Measurements from ENCODE around the gene MYH13.

The MYH13 gene

DNA sequence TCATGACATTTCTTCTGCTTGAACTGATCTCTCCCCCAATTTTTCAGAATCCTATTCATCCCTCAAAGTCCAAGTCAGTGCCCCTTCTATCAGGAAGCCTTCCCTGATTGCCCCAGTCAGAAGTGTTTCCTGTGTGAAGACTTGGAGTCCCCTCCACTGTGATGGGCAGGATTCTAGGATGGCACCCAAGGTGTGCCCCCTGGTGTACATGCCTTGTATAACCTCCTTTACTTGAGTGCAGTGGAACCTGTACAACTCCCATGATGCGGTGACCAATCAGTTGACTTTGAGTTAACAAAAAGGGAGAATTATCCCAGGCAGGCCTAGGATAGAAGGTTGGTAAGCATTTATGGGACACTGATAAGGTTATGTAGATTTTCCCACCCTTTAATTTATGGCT lies 23.4 kb downstream of the MYH13 start:
- H3K4me3 ChIP-seq (ENCODE audit: low read depth, low read length), result no peak overlapping the region

DNA sequence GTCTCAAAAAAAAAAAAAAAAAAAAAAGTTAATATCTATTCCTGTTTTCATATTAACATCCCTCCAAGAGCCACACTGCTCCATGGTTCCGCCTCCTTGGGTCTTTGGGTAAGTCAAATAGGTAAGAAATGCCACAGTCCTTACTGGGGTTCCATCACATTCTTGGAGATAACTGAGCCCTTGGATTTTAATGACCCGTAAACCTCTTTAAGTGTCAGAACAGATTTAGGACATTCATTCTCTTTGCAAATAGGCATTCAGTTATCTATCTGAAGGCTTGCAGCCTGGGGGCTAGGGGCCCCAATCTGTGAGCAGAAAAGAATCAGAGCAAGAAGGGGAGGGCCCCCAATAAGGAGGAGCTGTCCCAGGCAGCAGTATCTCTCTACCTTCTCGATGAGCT lies 28.0 kb downstream of the MYH13 start:
- H3K4me3 ChIP-seq (ENCODE audit: low read depth, low read length), result no peak overlapping the region

DNA sequence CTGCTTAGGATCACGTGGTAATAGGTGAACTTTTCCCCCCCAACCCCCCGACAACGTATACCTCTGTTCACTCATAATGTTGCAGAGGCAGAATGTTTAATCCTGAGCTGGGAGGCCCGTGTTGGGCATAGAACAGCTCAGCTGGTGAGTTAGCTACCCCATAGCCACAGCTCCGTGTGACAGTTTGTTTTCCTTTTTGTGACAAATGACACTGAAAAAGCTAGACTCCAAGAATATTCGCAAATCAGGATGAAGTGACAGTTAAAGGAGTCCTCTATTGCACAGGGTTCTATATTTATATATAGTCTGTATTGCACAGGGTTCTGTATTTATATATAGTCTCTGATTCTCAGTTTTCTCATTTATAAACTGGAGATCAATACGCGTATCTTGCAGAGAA lies 33.8 kb downstream of the MYH13 start:
- H3K4me3 ChIP-seq (ENCODE audit: low read depth, low read length), result no peak overlapping the region

DNA sequence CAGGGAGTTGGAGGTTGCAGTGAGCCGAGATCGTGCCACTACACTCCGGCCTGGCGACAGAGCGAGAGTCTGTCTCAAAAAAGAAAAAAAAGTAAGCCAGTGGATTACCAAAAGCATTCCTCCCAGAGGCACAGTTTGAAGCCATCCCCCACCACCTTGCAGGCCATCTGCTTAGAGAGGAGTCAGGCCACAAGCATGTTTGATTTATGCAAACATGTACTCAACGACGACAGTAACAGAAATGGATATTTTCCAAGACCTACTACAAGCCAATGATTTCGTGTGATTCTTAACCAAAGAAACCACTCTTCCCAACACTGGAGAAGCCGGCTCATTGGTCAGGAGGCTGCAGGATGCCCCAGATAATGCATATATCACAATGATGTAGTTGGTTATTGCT lies 34.8 kb downstream of the MYH13 start:
- no peak overlapping the region for H3K4me3 ChIP-seq (ENCODE audit: low read depth, low read length)

DNA sequence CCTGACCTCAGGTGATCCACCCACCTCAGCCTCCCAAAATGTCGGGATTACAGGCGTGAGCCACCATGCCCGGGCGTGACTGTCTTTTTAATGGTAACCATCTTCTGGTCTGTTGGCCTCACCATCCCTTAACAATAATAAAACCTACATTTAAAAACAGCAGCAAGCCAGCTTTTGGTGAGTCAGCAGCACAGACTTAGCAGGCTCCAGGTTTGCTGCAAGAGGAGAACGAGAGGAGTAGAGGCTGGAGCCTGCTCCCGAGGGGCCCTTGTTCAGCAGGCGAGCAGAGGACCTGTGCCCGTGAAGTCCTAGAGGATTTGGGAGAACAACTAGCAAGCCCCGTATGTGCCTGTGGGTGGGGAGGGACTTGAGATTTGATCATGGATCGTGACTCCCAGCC lies 35.7 kb downstream of the MYH13 start:
- H3K4me3 ChIP-seq (ENCODE audit: low read depth, low read length), result no peak overlapping the region

DNA sequence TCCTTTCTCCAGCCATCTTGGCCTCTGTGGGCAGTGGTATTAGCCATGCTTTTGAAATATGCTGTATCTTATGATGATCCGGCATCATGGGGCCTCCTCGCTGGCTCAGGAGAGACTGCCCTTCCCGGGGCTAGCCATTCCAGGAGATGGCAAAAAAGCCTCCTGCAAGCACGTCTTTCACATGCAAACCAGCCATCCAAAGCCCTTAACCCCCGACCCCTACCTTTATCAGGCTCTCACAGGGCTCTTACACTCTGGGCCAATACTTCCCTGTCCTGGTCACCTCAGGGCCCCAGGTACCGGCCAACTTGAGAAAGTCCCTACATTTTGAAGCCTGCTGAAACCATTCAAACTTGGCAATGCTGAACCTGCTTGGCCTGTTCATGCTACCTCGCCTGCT lies 36.4 kb downstream of the MYH13 start:
- H3K4me3 ChIP-seq (ENCODE audit: low read depth, low read length), result no peak overlapping the region

DNA sequence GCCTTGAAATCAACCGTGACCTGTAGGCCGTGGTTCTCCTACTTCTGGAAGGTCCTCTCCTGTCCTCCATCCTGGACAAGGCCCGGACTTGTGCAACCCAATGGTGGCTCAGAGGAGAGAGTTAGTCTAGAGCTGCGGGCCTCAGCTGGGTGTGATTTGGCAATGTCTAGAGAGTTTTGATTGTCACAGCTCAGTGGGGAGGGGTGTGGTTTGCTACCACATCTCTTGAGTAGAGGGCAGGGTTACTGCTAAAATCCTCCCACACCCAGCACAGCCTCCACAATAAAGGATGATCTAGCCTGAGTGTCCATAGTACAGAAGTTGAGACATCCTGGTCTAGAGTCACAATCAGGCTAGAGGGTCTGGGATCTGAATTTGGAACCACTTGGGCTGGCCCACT lies 40.3 kb downstream of the MYH13 start:
- H3K4me3 ChIP-seq (ENCODE audit: low read depth, low read length), result no peak overlapping the region

DNA sequence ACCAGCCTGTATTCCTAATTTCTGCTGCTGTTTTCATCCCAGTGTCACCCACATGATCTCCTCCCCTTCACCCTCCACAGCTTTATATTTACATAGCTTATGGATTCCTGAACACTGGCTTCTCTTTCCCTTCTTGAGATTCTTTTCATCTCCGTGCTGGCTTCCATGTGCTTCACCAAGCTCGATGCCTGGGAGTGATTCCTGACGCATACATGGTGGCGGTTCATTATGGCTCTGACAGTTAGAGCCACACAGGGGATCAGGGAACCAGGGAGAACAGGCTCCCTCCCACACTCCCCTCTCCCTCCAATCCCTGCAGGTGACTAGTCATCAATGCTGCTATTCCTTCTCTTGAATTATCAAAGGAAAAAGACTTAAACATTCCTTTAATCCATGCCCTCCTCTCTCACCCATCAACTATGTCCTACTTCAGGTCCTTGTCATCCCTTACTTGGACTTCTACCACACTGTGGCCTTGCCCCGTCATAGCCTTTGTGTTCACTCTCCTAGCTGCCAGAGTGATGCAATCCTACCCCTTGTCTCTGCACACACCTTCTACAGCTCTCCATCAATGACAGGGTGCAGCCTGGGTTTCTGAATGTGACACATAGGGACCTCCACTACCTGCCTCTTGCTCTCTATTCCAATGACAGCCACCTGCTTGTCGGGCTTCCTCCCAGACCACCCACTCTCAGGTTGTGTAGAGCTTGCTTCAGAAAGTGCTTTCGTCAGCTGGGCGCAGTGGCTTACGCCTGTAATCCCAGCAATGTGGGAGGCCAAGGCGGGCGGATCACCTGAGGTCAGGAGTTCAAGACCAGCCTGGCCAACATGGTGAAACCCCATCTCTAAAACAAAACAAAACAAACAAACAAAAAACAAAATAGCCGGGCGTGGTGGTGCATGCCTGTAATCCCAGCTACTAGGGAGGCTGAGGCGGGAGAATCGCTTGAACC lies 43.6 kb downstream of the MYH13 start:
- H3K4me3 ChIP-seq (ENCODE audit: low read depth, low read length), result no peak overlapping the region

DNA sequence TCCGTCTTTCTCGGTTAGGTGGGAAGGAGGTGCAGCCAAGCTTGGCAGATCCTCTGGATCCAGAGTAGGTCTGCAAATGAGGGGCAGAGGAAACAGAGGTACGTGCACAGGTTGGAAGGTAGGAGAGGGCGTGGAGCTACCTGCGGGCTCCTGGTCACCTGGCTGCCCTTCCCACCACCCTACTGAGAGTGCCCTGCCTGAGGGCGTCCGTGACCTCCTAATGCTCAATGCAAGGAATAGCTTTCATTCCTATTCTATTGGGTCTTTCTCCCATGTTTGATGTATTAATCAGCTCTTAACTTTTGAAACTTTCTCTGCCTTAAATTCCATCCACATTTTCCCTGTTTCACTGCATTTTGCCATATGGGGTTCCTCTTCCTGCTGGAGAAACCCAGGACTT lies 44.6 kb downstream of the MYH13 start:
- H3K4me3 ChIP-seq (ENCODE audit: low read depth, low read length), result no peak overlapping the region

DNA sequence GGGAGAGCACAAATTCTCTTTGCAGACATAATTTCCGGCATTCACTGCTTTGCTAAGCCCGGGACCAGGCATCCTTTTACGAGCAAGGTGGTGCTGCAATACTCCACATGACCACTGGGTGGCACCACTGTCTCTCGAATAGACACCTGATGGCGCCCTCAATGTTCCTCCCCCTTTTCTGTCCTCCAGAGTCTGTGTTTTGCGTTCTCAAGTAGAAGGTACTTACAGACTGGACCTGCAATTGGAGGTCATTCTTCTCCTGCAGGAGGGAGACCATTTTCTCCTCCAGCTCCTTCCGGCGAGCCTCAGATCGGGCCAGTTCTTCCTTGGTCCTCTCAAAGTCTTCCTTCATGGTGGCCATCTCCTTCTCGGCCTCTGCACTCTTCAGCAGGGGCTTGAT lies 45.2 kb downstream of the MYH13 start:
- no peak overlapping the region for H3K4me3 ChIP-seq (ENCODE audit: low read depth, low read length)

DNA sequence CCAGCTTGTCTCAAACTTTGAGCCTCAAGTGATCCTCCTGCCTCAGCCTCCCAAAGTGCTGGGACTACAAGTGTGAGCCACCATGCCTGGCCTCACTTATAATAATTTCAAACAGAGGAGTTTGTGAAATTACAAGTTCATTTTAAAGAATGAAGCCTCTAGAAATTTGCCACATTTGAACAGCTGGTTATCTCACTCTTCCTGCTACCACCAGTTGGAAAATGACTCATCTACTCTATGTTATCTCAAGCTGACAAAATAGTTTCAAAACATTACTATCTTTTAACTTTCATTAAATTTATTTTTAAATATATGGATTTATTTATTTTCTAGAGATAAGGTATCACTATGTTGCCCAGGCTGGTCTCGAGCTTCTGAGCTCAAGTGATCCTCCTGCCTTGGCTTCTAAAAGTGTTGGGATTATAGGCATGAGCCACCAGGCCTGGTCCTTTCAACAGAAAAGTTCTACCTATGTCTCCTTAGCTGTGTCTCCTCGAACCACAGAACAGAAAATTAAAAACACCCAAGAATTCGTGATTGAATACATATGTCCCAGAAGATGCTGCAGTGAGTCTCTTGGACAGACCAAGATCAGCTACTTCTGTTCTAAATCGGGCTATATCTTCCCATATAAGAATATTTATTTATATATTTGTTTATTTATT lies 47.6 kb downstream of the MYH13 start:
- no peak overlapping the region for H3K4me3 ChIP-seq (ENCODE audit: low read depth, low read length)

DNA sequence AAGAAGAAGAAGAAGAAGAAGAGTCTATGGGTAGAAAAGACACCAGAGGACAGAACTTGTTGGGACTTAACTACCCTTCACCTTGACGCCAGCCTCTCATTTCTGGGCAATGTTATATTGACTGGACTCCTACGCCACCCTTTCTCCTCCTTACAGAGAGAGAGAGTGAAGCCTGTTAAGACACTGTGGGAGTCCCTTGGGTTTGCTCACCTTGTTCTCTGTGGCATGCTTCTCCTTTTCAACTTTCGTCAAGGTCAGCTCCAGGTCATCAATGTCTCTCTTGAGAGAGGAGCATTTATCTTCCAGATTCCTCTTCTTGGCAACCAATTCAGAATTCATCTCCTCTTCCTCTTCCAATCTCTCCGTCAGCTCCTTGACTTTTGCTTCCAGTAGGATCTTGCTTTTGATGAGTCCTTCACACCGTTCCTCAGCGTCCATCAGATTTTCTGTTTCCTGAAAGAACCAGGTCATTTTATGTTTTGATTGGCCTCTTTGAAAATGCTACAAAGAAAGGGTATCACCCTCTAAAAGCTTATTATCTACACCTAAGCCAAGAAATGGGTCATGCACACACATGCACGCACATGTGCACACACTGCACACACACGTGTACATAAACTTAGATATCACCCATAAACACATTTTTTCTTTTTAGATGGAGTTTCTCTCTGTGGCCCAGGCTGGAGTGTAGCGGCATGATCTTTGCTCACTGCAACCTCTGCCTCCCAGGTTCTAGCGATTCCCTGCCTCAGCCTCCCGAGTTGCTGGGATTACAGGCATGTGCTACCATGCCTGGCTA lies 48.8 kb downstream of the MYH13 start:
- H3K4me3 ChIP-seq (ENCODE audit: low read depth, low read length), result no peak overlapping the region

DNA sequence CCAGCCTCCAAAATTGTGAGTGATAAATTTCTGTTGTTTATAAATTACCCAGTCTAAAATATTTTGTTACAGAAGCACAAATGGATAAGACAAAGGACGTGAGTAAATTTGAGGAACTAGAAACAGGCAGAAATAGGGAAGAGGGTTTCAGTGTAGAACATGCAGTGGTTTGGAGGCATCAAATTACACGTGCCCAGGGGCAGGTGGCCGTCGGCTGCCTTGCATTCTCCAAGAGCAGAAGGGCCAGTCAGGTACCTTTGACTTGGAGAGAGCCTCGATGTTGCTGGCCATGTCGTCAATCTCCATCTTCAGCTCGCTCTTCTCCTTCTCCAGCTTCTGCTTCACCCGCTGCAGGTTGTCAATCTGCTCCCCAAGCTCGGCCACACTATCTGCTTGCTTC lies 54.3 kb downstream of the MYH13 start:
- H3K4me3 ChIP-seq (ENCODE audit: low read depth, low read length), result no peak overlapping the region

DNA sequence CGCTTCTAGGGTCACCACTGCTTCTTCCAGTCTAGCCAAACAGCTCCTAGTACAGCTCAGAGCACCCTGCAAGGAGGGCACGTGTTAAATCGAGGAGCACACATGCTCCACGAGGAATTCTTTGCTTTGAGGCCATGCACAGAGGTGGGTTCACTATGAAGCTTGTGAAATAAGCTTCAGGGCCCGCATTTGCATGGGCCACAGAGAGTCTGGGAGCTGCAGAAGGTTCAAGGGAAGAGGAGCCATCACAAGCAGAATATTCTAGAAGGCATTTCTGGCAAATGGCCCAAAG lies 55.3 kb downstream of the MYH13 start:
- H3K4me3 ChIP-seq (ENCODE audit: low read depth, low read length), result no peak overlapping the region

DNA sequence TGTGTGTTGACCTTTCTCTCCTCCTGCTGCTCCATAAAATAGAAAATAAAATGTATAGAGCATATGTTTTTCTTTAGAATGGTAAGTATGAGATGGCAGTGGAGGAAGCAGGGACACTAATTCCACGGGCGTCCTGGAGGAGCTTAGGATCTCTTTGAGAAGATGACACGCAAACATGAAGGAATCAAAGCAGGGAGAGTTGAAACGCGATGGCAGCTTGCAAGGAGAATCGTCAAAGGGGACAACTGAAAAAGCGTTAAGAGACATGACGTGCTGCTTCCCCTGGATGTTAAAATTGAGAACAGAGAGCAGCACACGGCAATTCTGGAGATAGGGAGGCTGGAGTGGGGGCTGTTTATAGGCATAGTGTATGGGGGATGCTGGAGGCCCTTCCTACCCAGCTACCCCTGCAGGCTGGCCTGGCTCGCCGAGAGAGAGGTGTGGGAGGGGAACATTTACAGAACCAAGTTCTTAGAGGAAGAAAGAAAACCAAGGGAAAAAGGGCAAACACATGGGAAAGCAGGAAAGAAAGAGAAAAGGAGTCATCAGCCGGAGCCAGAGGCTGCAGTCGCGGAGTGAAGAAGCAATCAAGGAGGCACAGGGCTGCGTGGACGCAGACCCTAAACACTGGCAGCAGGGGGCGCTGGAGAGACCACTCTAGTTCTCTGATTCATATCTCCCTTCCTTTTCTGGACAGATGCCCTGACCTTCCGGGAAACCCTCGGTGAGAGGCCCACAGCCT lies 55.8 kb downstream of the MYH13 start:
- no peak overlapping the region for H3K4me3 ChIP-seq (ENCODE audit: low read depth, low read length)

DNA sequence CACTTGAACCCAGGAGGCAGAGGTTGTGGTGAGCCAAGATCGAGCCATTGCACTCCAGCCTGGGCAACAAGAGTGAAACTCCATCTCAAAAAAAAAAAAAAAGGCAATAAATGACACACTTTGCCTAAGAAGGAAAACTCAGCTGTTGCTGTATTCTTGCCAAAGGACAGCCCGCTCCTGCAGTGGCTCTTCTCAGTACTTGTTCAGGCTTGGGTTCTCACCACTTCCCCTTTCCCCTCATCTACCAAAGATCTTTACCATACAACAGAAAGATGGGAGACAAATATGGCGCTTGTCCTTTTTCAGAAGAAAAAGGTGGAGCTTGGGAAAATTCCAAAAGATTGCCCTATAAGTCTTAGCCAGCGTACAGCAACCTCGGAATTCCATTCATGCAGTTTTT lies 58.5 kb downstream of the MYH13 start:
- no peak overlapping the region for H3K4me3 ChIP-seq (ENCODE audit: low read depth, low read length)

DNA sequence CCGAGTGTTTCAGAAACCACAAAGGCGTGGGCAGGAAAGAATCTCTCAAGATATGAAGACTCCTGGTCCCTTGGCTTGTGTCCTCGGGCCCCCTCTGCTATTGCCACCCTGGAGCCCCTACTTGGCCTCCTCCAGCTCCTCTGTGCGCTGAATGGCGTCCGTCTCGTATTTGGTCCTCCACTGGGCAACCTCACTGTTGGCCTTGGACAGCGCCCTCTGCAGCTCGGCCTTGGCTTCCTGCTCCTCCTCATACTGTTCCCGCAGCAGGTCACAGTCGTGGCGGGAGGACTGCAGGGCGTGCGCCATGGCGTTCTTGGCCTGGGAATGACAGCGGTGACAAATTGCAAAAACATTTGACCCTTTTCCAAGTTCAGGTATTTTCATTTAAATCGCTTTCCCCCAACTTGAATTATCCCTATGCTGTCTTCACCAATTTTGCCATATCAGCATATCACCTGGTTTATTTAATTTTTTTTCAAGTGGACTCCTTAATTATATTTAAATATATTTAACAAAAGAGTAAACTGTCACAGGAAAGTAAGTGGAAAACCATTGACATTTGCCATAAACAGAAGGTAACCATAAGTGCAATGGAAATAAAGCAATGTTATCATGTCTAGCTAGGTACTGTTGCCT lies 59.7 kb downstream of the MYH13 start:
- H3K4me3 ChIP-seq (ENCODE audit: low read depth, low read length), result no peak overlapping the region

DNA sequence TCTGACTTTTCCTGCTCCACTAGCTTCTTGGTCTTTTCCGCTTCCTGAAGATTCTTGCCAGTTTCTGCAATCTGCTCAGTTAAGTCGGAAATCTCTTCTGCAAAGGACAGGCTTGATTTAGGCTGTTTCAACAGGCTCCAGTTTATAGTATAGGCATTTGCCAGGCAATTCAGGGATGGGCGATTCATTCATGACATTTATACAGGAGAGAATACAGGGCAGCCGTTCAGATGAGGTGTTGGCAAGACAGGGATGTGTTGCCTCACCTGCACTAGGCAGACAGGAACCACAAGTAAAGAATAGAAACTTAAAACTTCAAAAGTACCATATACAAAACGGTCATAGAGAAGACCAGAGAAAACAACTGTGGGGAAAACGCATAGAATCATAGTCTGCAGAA lies 61.7 kb downstream of the MYH13 start:
- no peak overlapping the region for H3K4me3 ChIP-seq (ENCODE audit: low read depth, low read length)

DNA sequence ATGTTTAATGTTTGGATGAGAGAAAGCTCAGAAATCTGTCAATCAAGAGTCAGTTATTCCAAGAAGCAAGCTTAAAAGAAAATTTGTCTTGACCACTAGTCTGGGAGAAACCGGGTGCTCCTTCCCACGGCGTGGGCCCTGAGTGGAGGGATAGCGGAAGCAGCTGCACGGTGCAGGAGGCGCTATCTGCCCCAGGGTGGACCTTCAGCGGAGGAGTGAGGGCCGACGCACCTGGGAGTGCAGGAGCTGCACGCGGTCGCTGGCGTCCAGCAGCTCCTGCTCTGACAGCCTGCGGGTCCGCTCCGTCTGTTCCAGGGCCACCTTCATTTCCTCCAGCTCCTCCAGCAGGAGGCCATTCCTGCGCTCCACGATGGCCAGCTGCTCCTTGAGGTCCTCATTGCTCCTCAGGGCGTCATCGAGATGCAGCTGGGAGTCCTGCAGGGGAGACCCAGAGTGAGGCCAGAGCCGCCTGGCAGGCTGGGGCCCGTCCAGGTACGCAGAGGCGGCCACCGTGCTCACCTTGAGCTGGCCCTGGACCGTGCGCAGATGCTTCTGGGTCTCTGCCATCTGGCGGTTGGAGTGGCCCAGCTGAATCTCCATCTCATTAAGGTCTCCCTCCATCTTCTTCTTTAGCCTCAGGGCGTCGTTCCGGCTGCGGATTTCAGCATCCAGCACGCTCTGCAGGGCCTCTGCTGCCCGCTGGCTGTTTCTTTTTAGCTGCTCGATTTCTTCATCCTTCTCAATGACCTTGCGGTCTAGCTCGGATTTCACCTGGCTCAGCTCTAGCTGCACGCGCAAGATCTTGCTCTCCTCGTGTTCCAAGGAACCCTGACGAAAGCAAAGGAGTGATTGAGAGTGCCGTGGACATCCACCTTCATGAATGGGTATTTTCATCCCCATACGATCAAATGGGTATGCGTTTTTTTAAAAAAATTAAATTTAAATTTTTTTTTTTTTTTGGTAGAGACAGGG lies 63.5 kb downstream of the MYH13 start:
- H3K4me3 ChIP-seq (ENCODE audit: low read depth, low read length), result no peak overlapping the region

DNA sequence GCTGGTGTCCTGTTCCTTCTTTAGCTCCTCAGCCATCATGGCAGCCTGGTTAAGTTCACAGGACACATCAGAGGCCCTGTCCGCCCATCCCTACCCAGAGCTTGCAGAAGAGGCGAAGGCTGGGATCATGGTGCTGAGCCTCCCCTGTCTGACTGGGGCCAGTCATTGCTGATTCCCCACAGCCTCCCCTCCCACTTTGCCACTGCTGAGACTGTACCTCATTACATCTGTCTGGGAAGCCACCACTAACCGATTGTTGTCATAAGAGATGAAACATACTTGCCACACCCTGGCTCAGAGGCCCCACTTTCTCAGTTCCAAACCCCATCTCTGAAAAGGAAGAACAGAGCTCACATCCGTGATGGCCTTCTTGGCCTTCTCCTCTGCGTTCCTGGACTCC lies 66.2 kb downstream of the MYH13 start:
- H3K4me3 ChIP-seq (ENCODE audit: low read depth, low read length), result no peak overlapping the region

All from iPS-11a (cell line).